Measurements from ENCODE around the gene PDZRN4.

DNA sequence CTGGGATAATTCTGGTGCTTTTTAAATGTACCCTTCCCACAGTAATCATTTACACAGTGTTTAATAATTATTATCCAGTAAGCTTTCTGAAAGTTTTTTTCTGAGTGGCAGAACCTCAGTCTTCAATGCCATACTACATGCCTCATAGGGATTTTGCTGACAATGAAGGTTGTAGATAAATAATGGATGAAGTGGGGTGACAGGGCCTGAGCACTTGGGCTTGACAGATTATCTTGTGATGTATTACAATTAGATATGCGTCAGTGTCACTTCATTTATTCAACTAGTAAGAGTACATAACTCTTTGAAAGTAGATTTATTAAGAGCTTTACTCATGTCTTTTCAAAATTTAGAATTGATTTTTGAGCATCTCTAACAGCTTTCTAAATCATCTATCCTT lies 176.1 kb downstream of the PDZRN4 start:
- TF ChIP-seq, protein P1, sequence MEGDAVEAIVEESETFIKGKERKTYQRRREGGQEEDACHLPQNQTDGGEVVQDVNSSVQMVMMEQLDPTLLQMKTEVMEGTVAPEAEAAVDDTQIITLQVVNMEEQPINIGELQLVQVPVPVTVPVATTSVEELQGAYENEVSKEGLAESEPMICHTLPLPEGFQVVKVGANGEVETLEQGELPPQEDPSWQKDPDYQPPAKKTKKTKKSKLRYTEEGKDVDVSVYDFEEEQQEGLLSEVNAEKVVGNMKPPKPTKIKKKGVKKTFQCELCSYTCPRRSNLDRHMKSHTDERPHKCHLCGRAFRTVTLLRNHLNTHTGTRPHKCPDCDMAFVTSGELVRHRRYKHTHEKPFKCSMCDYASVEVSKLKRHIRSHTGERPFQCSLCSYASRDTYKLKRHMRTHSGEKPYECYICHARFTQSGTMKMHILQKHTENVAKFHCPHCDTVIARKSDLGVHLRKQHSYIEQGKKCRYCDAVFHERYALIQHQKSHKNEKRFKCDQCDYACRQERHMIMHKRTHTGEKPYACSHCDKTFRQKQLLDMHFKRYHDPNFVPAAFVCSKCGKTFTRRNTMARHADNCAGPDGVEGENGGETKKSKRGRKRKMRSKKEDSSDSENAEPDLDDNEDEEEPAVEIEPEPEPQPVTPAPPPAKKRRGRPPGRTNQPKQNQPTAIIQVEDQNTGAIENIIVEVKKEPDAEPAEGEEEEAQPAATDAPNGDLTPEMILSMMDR (conservative IDR thresholded peaks at IDR 0.05 in 1 of 2, IDR thresholded peaks at IDR 0.05 in 1 of 2; ENCODE audit: extremely low read depth in 1 of 2, insufficient read depth in 1 of 2, low read depth in 1 of 2, low read length in 2 of 2), result no peak
- TF ChIP-seq EZH2 (IDR thresholded peaks at IDR 0.05; ENCODE audit: borderline replicate concordance, low read length), result no peak
